NCI-H2171 (cell line): ENCODE measurements around the gene PTPRK.
A peak's percentile ranks its signal among the peaks of the same experiment; 100 is the strongest.
"Not testable (repeated sequence)": the region's sequence is repeated elsewhere in the genome, so short reads cannot be mapped to it uniquely, and the experiment has no call there.

Experiments used
- DNase-seq: peaks from one replicate; lab custom pipeline; 2025; lab: John Stamatoyannopoulos, UW

The PTPRK gene

DNA sequence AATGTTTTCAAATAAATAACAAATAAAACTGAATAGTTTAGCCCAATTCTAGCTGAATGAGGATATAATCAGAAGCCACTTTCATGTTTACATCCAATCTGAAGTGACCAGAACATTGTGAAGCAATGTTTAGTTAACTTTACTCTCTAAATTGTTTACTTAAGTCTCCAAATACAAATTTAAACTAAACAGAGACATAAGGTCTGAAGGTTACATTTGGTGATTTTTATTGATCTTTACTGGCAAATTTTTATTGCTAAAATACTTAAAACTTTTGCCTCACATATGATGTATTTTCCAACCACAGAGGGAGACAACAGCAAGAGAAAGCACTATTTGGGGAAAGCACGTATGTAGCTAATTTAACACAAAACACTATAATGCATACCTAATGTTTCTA is 512.7 kb downstream of the PTPRK start:
- no peak for DNase-seq

DNA sequence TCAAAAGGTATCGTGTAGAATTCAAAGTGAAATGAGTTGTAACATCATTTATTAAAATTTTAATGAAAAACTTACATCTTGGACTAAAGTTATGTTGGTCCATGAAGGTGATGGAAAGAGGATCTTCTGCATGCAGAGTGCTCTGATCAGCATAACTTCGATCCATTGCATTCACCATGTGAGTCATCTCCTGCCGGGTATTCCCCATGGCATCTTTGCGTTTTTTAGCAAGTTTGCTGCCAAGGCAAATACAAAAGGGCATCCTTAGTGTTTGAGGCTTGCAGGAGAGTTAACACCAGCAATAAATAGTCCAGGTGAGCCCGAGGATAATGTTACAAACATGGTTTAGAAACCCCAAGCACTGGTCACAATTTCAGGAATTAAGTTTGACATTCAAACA is 515.4 kb downstream of the PTPRK start:
- DNase-seq = no peak

DNA sequence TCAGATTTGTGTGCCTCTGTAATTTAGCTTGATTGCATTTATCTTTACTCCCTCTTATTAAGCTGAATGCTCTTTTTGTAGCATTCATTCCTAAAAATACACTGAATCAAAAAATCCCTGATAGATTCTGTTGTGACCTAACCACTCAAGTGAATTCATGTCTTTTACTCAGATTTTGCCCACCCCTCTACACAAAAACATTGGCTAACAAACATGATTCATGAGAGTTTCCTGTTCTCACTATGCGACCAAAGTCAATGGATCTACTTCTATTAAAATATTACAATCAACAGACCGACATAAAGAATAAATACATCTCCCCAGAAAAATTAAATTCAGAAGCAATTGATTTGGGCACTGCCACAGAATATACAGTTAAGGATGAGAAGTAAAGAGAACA is 520.0 kb downstream of the PTPRK start:
- no peak for DNase-seq

DNA sequence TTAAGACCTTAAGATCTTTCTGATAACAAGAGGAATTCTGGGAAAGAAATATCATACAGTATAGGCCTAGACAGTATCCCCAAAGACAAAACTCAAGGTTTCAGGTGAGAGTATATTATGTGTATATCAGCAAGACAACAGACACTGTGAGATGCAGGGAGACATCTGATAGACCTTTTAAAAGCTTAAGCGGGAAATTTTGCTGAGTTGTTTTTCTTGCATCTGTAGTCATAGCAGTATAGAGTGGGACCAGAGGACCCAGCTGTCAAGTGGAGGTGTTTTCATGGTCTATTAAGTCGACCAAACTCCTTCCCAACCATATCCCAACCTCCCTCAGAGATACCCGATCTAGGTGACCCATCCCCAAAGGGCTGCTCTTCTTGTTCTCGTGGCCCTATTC is 521.4 kb downstream of the PTPRK start:
- no peak for DNase-seq

DNA sequence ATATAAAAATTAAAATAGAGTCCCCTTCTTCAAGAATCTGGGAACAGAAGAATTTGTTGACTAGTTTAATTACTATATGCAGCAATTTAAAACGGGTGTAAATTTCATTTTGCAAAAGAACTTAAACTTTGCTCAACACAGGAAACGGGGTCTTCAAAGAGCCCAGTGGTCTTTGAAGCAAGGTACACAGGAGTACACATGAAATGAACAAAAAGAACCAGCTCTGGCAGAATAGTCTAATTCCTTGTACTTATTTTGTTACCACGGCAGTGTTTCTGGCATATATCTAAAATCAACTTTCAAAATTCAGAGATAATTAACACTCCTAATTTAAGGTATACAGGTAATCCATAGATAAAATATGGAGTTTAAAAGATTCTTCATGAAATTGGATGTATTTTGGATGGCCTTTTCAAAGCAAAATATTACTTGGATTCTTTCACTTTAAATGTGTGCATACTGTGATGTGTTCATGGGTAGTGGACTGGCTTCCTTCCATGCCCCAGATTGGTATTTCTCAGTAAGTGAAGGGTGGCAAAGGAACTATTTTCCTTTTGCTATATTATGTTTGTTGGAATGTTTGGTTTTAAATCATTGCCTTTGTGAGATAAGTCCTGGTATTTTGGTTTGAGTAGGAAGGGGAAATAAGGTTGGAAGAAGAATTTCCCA is 522.8 kb downstream of the PTPRK start:
- DNase-seq = no peak

DNA sequence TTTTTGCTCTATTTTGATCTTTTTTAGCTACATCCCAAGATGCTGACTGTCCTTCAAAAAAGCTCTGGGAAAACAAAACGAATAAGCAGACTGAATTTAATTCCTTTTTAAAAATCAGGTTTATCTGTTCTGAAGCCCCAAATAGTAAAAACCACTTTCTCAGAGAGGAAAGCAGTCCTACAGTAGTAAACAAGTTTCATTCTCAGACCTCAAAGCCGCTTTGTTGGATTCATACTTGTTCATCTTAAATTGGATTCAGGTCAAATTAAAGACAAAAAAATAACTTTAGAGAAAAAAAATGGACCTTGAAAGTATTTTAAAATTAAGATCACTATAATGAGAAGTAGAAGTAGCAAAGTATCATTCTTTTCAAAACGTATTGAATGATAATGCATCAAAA is 523.5 kb downstream of the PTPRK start:
- no peak for DNase-seq

DNA sequence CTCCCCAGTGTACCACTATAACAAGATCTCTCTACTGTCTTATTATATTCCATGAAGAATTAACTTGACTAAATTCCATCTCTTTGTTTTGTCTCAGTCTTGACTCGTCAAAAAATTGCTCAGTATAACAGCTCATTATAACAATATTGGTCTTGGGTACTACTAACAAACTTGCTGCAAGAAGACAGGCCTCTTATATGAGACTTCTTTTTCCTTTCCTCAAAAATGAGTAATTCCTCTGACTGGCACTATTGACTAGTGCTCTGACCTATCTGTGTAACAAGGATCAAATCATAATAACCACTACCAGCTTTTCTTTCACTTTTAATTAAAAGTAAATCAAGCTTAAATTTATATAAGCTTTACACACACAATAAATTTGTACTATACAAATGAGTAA is 528.3 kb downstream of the PTPRK start:
- DNase-seq = no peak

DNA sequence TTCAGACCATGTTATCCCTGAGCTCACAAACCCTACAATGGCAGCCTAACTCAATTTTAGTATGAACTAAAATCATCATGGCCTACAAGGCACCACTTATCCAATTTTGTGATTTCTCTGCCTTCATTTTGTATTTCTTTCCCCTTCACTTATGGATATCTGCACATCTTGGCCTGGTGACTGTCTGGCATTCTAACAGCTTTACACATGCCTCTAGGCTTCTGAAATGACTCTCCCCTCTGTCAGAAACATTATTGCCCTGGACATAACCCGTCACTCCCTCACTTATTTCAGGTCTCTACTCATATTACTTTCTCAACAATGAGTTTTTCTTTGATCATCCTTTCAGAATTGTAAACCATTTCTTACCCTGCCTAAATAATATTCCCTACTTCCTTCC is 530.3 kb downstream of the PTPRK start:
- DNase-seq = no peak

DNA sequence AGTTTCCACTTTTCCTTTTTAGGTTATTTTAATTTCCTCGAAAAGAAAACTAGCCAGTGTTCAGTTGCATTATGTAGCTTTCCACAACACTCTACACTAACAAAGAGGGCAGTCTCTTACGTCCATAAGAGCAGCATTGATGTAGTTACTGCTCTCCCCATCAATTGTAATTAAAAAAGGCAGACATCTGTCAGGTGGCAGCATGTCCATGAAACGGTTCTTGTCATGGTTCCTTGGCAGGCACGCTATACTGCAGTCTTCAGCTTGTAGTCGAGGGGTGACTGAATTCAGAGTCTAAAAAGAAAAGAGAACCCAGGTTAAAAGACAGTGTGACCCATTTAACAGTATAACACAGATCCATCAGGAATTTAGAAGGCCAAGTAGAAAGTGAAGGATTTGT is 539.4 kb downstream of the PTPRK start:
- no peak for DNase-seq

DNA sequence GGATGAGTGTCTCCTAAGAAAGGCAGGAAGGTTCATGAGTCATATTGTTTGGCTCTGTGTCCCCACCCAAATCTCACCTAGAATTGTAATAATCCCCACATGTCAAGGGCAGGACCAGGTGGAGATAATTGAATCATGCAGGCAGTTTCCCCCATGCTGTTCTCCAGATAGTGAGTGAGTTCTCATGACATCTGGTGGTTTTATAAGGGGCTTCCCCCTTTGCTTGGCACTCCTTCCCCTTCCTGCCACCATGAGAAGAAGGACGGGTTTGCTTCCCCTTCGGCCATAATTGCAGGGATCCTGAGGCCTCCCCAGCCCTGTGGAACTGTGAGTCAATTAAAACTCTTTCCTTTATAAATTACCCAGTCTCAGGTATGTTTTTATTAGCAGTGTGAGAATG is 542.2 kb downstream of the PTPRK start:
- not testable (repeated sequence) for DNase-seq

DNA sequence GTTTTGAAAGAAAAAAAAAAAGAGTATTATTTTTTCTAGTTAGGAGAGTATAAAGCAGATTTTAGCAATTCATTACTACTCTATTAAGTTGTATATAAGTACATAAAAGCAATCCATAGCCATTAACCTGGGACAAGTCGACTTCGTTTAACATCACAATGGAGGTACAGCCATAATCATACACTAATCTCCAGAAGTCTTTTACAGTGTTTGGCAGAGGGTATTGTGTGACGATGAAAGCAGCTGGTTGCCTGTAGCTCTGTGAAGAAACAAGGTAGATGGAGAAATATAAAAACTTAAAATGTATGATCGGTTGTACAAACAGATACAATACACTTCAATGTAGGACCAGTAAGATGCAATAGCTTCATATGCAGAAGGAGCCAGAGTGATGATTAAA is 543.6 kb downstream of the PTPRK start:
- no peak for DNase-seq

DNA sequence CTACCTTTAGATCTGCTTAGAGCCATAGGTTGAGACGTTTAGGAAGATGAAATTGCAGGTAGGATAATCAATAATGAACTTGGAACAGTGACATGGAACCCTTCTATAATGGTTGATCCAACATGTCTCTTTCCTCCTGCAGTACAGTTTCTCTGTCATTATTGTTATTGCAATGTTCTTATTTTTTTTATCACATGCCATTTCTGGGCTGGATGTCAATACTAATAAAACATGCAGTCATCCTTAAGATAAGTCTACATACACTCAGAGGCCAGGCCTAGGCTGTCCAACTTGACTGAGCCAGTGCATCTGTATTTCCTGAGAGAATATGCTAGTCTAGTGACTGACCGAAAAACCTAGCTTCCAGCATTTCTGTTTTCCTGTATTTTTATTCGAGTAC is 544.3 kb downstream of the PTPRK start:
- no peak for DNase-seq

DNA sequence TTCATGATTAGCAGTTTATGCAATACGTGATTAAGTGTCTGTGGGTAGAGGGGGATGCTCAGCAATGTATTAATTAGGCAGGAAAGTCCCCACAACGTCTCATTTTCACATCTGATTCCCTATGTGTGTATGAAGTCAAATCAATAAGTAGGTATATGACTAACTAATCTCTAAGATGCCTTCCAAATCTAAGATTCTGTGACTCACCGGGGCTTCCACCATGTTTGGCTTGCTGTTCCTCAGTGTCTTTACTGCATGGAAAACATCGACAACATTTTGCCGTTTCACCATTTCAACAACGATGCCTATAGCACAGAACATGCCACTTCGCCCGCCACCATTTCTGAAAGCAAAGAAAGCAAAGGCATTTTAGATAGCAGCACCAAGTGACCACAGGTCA is 547.6 kb downstream of the PTPRK start:
- DNase-seq = no peak

DNA sequence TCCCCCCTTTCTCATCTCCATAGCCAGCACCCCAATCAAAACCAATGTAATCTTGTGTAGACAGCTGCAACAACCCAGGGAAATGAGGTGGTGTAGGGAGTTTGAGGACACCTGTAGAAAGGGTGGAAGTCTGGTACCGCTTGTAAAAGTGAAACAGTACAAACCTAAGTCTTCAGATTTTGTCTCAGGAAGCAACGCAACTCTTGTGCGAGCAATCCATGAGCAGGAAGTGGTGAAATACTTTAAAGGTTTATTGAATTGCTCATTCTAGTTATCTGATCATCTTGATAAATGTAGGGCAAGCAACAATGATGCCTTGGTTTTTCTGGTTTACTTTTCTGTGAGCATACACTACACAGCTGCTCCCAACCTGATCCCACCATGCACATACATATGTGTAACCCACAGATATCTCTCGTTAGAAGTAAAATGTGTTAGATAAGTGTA is 548.4 kb downstream of the PTPRK start:
- DNase-seq = no peak

DNA sequence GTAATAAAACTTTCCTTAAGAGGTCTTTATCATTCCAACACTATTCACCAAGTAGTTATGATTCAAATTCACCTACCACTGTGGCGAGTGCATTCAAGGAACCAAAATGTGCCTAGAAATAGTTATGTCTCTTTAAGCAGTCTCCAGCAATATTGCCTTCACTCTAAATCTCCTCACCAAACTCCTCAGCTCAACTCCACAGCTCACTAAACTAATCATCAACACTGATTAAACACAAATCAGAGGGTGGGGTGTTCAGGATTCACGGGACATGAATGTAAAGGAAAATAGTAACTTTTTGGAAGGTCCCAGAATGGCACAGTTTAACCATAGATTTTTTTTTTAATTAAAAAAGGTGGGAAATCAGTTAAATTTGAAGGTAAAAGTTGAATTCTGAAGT is 549.0 kb downstream of the PTPRK start:
- DNase-seq = no peak

DNA sequence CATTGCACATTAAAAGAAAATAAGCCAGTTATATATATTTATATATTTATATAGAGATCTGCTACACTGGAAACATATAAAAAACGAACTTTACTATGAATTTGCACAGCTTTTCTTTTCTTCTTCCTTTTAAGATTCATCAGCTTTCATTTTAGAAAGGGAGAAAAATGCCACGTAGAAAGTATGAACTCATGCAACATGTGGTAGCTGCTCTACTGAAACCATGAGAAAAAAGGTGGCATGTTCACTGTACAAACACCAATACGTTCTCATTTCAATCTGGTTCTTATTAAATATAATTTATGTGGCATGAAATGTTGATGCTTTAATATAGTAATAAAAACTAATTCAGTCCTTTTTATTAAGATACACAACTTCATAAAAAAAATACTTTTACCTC is 550.7 kb downstream of the PTPRK start:
- no peak for DNase-seq

DNA sequence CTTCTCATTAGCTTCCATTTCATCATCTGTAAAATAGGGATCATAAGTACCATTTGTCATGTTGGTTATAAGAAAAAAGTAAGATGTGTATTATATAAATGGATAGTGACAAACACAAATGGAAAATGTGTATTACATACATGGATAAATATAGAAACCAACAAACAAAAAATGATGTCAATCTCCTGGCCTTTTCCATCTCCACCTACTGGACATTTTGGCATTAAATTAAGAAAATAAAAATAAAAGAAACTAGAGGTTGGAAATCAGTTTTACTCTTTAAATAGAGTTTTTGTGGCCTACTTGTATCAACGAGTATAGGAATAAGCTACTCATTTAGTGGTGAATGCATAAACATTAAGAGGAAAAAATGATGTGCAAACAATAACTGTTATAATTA is 552.0 kb downstream of the PTPRK start:
- DNase-seq = no peak

DNA sequence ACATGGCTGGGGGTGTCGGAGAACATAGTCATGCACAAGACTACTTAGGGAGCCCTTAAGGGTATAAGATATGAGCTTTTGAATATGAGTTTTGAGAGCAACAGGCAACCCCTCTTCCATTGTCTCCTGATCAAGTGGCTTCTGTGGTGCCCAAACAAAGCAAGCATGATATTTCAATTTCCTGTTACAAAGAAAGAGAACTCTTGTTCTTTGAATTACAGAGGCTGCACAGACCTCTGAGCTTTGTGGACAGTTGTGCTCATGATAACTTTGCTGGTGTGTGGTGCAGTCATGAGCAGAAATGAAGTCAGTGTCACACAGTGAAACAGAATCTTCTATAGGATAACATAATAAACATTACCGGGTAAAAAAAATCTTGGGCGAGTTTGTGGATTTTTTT is 552.7 kb downstream of the PTPRK start:
- no peak for DNase-seq

DNA sequence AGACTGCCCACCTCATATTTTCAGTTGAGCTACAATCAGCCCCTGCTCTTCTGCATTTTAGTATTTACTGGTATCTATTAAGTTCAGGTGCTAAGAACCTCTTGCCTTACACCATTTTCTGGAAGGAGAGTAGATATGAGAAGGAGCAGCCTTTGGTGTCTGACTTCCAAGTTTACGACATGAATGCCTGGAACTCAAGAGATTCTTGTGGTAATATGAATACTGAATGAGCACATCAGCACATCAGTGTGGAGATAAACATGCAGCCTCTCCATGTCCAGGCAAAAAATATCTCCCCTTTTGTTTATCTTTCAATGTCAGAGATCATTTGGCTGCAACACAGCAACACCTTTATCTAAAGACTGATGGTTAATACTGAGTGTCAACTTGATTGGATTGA is 553.8 kb downstream of the PTPRK start:
- DNase-seq = no peak

DNA sequence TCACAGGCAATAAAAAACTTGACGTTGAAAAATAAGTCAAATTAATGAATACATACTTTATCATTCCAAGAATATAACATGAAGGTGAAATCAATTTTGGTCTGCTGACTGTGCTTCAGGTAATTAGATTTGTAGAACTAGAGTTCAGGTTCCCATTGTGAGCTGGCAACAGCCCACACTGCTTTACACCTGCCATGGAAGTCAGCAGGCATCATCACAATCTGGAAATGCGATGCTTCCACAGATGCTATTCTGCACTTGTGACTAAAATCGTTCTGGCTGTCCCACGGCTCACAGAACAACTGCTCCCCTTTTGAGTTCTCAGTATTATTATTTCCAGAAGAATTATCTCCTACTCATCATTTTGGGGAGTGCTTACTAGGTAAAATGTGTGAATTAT is 556.9 kb downstream of the PTPRK start:
- DNase-seq = peak; percentile 31

DNA sequence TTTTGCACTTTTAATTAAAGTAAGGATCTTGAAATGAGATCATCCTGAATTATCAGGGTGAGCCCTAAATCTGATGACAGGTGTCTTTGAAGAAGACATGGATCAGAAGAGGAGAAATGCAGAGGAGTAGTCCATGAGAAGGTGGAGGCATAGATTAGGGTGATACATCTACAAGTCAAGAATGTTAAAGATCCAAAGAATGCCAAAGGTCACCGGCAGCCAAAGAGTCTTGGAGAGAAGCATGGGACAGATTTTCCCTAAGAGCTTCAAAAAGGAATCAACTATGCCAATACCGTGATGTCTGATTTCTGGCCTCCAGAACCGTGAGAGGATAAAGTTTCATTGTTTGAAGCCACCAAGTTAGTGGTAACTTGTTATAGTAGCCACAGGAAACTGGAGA is 560.5 kb downstream of the PTPRK start:
- no peak for DNase-seq

DNA sequence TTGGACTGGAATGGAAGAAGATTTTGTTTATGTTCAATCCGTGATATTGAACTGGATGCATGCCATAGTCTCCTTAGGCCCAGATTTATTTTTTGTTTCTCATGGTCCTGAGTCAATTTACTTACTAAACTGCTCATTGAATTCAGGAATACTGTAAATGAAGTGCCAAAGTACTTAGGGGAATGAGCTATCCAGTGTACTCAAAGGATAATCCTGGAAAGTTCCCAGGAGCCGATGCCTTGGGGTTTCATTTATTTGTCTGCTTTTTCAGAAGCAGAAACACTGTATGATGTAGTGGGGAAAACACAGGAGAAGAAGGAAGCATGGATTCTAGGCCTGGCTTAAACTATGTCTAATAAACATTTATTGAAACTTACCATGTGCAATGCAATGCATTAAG is 563.4 kb downstream of the PTPRK start:
- no peak for DNase-seq

DNA sequence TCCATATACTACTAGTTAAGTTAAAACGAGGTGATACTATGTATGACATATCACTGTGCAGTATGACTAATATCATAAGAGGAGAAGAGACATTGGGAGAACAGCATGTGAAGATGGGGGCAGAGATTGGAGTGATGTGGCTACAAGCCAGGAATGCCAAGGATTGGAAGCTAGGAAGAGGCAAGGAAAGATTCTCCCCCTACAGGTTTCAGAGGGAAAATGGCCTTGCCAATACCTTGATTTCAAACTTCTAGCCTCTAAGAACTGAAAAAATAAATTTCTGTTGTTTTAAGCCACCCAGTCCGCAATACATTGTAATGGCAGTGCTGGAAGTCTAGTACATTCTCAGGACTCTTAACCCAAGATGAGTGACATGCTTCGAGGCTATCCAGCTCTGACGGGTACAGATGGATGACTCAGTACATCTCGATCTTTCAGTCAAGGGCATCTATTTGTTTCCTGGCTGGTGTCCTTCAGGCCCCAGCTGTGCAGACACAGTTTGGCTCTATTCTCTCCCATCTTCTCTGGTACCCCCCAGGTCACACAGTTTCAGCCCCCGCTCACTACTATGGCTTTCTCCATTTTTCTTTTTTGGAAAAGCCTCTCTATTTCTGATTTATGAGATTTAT is 564.0 kb downstream of the PTPRK start:
- no peak for DNase-seq

DNA sequence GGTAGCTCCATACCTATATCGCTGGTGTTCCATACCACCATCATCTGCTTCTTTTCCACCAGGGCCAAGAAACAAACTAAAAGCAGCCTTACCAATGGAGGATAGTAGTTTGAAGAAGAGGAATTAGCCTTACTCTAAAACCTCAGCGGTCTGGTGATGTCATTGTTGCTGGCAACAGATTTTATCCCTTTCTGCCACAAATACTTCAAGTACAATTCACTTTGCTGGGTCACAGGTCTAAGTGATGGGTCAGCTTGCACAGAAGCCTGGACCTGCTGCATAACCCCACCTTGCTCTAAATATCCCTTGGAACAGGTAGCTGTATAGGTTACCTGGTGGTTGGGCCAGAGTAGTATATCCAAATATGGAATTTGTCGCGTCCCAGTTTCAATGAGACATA is 566.3 kb downstream of the PTPRK start:
- no peak for DNase-seq
